GM19455 (cell line): ENCODE data around the gene DNAJC27.

Source experiments
- ATAC-seq: cut with Tn5 transposase; IDR thresholded peaks from one replicate; pipeline ENCODE4 v1.9.1; 2021; ENCODE audit not compliant: unreplicated experiment

Gene DNAJC27

DNA sequence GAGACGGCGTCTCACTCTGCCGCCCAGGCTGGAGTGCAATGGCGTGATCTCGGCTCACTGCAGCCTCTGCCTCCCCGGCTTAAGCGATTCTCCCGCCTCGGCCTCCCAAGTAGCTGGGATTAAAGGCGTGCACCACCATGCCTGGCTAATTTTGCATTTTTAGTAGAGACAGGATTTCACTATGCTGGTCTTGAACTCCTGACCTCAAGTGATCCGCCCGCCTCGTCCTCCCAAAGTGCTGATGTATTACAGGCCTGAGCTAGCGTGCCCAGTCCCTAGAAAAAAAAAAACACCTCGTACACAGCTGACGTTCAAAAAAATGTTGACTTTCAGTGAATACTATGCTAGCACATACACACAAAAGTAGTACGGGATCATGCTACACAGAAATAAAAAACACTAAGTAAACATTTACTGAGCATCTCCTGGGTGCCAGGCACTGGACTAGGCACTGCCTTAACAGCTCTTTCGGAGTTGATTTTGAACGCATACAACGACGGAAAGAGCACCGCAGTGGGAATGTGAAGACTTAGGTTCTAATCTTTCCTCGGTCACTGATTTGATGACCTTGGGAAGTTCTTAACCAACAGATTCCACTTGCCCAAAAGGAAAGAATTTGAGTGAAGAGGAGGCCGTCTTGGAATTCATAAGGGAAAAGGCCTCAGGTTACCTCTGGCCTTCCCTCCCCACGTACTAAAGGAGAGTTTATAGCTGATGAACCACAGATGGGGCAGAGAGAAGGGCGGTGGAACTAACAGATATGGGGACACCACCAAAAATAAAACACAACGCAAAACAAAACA lies 1.1 kb downstream of the DNAJC27 start:
- no peak for ATAC-seq

DNA sequence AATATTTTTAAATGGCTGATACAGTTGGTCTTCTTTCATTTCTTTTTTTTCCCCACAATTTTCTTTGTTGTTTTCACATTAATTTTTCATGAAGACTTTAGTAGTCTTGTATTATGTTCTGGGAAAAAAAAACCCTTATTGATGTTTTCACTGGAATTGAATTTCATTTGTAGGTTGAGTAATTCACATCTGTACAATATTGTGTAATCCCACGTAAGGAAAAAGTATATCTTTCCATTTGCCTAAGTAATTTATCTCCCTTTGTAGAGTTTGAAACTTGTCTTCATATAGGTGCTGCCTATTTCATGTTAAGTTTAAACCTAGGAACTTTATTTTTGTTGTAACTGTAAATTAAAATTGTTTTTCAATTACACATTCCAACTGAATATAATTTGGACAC lies 2.0 kb downstream of the DNAJC27 start:
- ATAC-seq: no peak

DNA sequence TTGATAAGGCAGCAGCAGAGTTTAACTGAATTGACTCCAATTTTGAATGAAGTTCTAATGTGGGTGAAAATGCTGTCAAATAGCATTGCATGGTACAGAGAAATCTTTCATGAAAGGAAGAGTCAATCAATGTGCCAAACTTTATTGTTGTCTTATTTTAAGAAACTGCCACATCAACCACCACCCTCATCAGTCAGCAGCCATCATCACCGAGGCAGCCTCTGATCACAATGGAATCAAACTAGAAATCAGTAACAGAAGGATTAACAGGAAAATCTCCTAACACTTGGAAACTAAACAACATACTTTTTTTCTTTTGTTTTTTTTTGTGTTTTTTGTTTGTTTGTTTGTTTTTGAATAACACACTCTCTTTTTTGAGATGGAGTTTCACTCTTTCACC lies 9.9 kb downstream of the DNAJC27 start:
- ATAC-seq: no peak

DNA sequence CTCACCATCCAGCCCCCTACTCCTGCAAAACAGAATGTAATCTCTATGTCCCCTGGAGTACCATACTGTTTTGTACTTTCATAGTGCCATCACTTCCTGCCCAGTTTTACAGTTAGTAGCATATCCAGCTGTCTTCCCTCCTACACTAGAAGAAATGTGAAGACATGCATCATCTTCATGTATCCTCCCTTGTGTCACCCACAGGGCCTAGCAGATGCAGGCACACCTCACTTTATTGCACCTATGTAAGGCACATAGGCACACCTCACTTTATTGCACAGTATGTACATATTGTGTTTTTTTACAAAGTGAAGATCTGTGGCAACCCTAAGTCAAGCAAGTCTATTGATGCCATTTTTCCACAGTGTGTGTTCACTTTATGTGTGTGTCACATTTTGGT lies 12.0 kb downstream of the DNAJC27 start:
- no peak for ATAC-seq

DNA sequence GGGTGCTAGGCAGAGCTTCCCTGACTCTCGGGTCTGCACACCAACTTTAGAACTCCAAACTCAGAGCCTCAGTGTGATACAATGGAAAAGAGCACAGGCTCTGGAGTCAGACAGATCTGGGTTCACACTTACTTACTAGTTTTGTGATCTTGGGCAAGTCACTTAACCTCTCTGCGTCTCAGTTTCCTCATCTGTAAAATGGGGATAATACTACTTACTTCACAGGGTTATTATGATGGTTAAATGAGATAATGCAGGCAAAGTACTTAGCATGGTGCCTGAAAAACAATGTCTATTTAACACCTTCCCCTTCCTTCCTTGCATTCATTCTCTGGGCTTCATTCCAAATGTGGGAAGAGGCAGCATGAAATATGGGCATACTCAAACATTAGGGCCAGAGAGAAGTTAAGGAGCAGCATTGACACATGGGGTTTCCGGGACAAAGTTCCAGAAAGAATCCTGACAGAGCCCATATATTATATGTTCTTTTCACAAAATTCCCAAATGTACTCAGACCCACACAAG lies 13.3 kb downstream of the DNAJC27 start:
- ATAC-seq: no peak

DNA sequence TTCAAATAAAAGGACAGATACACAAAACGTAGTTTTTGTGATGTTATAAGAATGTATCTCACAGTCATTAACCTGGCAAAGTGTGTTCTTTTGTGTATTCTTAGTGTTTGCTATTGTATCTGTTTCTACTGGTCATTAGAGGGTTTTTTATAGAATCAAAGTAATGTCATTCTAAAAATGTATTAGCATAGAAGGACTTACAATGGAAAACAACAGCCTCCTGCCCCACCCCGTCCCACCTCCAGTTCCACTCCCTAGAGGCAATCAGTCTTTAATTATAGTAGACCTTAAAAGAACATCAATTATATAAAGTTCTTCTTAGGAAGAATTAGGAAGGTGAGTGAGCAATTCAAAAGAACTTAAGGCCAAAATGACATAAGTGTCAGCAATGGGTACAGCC lies 13.8 kb downstream of the DNAJC27 start:
- no peak for ATAC-seq

DNA sequence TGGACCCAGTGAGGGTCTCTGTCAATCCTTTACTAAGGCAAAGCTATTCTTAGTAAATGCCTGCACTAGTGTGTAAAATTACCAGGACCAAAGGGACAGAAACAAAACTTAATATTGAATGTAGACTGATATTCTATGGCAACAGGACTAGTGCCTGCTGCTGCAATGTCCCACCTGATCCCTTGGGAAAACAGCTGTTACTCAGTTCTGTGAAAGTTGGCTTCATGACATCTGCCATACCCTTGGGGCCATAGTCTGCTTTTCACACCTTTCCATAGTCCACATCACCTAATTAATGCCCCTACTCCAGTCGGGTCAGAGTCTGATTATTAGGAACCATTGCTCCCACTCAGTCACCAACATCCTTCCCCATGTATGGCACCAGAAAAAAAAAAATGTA lies 14.5 kb downstream of the DNAJC27 start:
- no peak for ATAC-seq

DNA sequence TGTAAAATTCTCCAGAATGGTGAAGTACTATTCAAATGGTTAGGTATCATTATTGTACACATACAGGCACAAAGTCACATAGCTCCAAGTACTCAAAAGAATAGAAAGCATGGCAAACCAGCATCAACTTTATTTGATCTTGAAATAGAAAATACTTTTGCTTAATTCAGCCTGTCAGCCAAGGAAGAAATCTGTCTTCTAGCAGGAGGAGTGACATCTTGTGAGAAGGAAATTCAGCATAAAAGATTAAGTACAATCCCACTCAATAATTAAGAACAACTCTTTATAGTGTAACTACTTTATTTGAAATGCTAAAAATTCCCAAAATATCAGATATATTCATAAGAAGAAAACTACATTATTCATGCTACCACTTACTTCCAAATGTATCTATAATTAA lies 15.8 kb downstream of the DNAJC27 start:
- ATAC-seq: no peak

DNA sequence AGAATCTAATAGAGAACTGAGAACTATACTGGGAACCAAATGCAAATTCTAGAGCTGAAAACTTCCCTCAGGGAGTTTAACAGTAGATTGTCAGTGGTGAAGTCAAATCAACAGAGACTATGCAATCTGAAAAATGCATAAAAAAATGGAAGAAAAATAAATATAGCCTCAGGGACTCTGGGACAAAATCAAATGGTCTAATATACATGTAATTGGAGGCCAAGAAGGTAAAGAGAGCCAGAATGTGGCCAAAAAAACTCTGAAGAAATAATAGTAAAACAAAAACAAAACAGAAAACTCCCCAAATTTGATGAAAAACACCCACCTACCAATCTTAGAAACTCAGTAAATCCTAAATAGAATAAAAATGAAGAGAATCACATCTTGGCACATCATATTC lies 16.5 kb downstream of the DNAJC27 start:
- ATAC-seq: no peak

DNA sequence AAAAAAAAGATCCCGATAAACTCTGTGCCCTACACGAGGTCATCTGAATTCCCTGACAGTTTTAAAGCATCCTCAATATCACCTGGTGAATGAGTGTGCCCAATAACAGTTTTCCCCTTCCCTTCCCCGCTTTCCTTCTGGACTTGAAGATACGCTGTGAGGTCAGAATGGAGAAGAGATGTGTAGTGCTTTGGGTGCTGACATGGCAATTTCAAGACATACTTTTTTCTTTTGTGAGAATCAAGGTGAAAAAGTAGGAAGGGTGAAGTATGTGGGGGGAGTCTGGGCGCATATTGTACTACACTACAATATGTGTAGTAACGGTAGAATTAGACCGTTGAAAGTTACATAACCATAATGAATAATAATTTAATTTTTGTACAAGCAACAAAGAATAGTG lies 21.7 kb downstream of the DNAJC27 start:
- ATAC-seq: no peak

DNA sequence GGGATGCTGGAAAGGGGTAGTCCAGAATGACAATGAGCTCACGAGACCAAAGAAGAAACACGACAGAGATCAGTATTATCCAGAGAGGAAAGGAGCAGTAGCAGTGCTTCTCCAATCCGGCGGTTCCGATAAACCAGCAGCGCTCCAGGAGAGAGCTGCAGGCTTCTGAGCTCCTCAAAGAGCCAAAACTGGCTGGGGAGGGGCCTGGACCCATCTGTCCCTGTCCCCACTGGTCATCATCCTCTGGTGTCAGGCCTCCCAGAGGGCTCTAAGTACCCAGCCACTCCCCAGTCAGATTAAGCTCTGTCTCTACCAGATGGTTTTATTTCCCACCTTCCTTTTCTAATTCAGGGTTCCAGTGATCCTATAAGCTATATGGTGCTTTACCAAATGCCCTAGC lies 23.2 kb downstream of the DNAJC27 start:
- ATAC-seq: no peak

DNA sequence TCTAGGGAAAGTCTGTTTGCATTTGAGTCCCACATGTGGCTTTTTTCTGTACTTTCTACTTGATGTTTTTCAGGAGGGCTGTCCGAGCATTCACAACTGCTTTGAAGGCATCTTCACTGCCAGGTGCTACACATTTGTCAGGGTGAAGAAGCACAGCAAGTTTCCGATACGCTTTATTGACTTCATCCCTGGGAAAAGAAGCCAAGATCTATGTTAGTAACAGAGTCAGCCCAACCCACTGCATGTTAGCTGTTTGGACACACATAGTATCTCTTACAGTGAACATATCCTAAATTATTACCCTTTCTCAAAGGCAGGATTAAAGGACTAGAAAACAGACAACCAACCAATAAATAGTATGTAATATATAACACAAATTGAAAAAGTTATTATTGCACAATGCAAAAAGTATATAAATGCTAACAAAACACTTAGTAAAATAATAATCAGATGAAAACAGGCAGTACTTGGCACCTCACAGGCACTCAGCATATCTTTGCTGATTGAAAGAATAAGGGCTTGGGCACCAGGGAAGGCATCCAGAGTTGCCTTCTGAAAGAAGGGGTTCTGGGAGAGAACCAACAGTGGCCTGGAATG lies 24.1 kb downstream of the DNAJC27 start:
- ATAC-seq: no peak

DNA sequence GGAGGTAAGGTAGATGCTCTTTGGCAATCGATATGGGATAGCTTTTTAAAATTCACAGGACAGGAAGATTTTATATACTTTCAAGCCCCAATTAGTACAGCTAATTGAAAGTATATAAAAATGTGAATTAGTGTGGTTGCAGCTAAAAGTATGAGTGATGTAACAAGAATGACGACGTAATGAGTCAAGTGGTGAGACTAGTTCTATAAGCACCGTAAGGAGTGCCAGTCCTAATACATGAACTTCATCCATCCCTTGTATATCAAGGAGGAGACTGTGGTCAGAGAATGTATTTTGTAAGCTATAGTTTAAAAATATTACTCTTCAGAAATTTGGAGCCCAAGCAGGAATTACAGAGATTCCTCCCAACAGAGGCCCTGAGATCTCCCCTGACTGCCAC lies 25.8 kb downstream of the DNAJC27 start:
- no peak for ATAC-seq

DNA sequence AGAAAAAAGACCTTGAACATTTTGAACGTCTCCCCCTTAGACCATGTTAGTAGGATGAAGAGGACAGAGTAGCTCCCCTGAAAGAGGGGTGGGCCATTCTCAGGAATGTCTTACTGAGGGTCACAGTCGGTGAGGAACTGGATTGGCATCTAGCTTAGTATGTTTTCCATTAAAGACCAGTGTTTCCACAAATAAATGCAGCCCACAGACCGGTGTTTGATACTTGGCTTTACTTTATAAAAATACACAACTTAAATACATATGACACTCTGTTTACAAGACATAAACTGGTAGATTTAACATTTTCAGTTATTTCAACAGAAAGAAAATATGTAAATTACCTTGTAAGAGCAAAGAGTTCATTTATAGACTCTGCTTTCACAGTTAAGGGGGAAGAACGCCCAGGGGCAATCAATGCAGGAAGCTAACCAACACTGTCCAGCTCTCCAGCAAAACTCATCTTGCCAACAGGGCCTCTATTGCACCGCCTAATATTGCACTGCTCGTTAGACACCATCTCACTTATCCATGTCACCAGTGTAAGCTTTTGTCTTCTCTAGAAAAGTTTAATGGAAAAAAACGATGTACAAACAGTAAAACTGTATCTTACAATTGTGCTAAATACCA lies 28.2 kb downstream of the DNAJC27 start:
- no peak for ATAC-seq

DNA sequence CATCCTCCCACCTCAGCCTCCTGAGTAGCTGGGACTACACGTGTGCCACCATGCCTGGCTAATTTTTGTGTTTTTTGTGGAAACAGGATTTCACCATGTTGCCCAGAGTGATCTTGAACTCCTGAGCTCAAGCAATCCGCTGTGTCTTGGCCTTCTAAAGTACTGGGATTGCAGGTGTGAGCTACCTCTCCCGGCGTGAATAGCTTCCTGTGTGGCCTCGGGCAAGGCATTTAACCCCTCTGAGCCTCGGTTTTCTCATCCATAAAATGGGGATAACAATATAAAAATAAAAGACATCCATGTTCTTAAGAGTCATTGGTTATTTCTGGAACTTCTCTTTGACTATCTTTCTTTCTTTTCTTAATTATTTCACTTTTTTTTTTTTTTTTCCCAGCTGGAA lies 32.4 kb downstream of the DNAJC27 start:
- no peak for ATAC-seq

DNA sequence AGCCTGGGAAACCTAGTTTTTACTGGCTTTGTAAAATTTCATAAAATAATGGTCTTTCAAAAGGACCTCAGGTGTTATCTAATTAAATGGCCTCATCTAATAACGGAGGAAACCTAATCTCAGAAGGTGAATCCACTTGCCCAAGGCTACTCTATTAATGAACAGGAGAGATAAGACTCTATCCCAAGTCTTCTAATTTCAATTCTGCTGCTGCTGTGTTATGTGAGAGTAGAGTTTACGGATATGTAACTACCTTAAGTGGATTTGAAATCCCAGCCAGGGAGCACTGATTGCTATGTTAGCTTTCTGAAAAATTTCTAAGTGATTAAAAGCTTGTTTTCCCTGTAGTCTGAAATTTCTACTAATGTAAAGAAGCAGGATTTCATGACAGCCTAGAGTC lies 34.5 kb downstream of the DNAJC27 start:
- ATAC-seq: no peak

DNA sequence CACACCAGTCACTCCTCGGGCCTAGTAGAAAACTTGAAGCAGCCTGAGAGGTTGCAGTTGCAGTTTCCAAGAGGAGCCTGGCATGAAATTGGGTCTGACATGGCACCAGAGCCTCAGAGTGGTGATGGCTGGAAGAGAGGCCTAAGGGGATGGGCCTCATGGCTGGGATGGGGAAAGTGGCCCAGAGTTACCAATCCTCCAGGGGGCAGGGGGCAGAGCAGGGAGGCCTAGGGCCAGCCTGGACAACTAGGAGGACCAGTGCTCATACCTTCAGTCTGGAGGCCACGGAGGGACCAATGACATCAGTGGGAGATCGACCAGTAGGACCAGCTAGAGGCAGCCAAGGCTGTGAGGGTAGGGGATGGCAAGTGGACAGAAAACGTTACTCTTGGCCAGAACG lies 36.6 kb downstream of the DNAJC27 start:
- ATAC-seq: no peak

DNA sequence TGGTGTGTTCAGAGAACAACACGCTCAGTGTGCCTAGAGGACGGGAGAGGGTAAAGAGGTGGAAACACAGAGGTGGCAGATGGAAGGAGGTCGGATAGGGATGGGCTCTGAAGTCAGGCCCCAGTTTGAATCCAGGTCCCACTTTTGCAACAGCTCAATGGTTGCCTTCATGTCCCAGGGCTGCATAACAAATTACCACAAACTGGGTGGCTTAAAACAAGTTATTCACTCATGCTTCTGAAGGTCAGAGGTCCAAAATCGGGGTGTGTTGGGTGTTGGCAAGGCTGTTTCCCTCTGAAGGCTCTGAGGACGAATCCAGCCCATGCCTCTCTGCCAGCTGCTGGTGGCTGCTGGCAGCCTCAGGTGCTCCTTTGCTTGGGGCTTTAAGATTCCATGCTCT lies 39.0 kb downstream of the DNAJC27 start:
- no peak for ATAC-seq

DNA sequence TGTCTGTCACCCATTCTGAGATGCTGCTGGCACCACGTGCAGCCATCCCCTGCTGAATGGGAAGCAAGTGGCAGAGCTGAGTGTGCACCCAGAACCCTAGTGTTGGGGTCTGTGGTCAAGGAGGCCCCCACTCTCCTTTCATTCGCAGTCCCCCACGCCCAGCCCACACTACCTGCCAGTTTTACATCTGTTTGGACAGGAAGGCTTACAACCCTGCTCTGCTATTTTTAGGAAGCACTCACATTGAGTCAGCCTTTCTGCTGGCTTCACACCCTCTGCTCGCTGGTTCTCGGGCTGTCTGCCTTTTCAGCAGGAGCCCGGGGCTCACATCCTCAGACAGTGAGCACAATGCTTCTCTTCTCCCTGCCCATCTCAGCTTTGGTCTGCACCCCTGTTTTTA lies 41.0 kb downstream of the DNAJC27 start:
- ATAC-seq: peak; percentile 60

DNA sequence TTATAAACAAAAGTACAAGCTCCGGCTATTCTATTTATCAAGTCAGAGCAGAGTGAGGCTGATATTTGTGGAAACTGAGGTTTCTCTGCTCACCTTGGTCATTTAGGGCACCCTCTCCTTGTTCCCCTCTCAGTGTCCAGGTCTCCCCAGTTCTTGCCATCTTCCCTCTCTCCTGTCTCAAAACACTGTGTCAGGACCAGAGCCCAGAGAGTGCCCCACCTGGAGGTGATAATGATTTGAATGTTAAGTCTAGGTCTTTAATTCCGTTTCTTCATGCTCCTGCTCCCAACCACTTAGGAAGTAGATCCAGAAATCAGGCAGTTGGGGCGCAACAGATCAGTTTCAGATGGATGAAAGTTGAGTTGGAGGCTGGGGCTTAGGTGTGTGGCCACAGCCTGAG lies 42.5 kb downstream of the DNAJC27 start:
- no peak for ATAC-seq

DNA sequence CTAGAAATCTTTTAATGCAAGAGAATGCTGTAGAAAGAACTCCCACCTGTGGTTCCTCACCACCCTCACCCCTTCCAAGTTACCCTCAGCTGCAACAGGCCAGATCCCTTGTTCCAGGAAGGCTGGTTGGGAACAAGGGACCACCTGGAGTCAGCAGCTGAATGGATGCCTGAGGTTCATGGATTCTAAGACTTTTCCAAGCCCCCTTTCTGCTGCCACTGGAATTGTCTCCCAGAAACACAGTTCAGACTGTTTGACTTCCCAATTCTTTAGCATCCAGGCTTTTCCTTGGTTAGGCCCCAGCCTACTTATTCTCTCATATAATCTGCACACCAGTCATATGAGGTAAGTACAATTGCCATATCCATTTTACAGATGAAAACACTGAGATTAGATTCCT lies 43.7 kb downstream of the DNAJC27 start:
- ATAC-seq: no peak

DNA sequence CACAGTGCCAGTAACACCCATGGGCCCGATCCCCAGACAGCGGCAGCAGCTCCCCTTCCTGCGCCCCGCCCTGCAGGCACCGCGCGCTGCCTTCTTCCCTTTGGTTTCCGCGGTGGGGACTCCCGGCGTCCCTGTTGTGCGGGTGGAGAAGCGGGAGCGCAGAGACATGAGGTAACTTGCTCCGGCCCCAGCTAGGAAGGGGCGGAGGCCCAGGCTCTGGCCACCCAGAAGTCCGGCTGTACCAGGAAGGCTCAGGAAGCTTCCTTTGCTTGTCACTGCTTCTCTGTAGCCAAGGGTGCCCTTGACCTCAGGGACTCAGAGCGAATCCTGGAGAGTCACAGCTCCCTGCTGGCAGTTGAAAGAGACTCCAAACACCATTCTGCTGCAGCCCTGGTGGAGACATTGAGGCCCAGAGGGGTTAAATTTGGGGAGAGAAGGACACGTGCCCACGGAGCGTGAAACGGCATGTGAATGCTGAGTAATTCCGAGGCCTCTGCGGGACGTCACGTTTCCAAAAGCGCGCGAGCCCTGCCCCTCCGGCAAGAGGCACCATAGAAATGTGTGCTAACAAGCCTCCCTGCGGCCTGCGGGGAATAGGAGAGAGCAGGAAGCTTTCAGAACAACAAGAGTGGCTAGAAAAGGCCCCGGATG lies 45.0 kb downstream of the DNAJC27 start:
- ATAC-seq: no peak
